SK-N-SH treated with all-trans-retinoic acid at 6 μM for 48 hours (cell line): ENCODE results near the gene POLG2.
A peak's percentile ranks its signal among the peaks of the same experiment; 100 is the strongest.

Source experiments
- ATAC-seq: fragments of 200-7000 bp; cut with Tn5 transposase; 3 replicates; pipeline ENCODE4 v1.9.1; 2020; ENCODE audit warnings: mild to moderate bottlenecking, moderate library complexity
- ARNTL ChIP-seq: fragments of 450-650 bp; formaldehyde crosslinking; IDR thresholded peaks from 2 replicates; pipeline ENCODE4 v1.5.0; 2020; ENCODE audit warnings: low read depth, mild to moderate bottlenecking, moderate library complexity, borderline replicate concordance
- BACH2 ChIP-seq: fragments of 250-450 bp; sonication (Bioruptor Pico); IDR thresholded peaks from 2 replicates; pipeline ENCODE4 v1.9.0; 2021; ENCODE audit warnings: mild to moderate bottlenecking, borderline replicate concordance
- CREB5 ChIP-seq: fragments of 250-450 bp; sonication (Bioruptor Pico); IDR thresholded peaks from 2 replicates; pipeline ENCODE4 v1.5.1; 2020; ENCODE audit warnings: low read depth, mild to moderate bottlenecking, moderate library complexity
- CSDC2 ChIP-seq: fragments of 250-450 bp; sonication (Bioruptor Pico); IDR thresholded peaks from 2 replicates; pipeline ENCODE4 v1.5.0; 2020; ENCODE audit warnings: mild to moderate bottlenecking, moderate library complexity
- CSRNP3 ChIP-seq: fragments of 250-450 bp; sonication (Bioruptor Pico); IDR thresholded peaks from 2 replicates; pipeline ENCODE4 v1.5.1; 2021; ENCODE audit warnings: mild to moderate bottlenecking, moderate library complexity
- ESRRG ChIP-seq: fragments of 250-450 bp; sonication (Bioruptor Pico); IDR thresholded peaks from 2 replicates; pipeline ENCODE4 v1.6.1; 2021; ENCODE audit warnings: mild to moderate bottlenecking
- GLIS3 ChIP-seq: fragments of 250-450 bp; sonication (Bioruptor Pico); IDR thresholded peaks from 2 replicates; pipeline ENCODE4 v1.5.0; 2020; ENCODE audit warnings: mild to moderate bottlenecking, moderate library complexity
- ISL1 ChIP-seq: fragments of 250-450 bp; sonication (Bioruptor Pico); IDR thresholded peaks from 2 replicates; pipeline ENCODE4 v2.1.2; 2022; ENCODE audit warnings: mild to moderate bottlenecking, moderate library complexity
- PATZ1 ChIP-seq: fragments of 250-450 bp; sonication (Bioruptor Pico); IDR thresholded peaks from 2 replicates; pipeline ENCODE4 v1.8.0; 2020; ENCODE audit warnings: mild to moderate bottlenecking, moderate library complexity, borderline replicate concordance
- PPARA ChIP-seq: fragments of 250-450 bp; sonication (Bioruptor Pico); IDR thresholded peaks from 2 replicates; pipeline ENCODE4 v1.5.0; 2020; ENCODE audit warnings: mild to moderate bottlenecking, borderline replicate concordance
- RARB ChIP-seq: fragments of 250-450 bp; sonication (Bioruptor Pico); IDR thresholded peaks from 2 replicates; pipeline ENCODE4 v1.8.0; 2021; ENCODE audit warnings: mild to moderate bottlenecking, moderate library complexity
- SNAI2 ChIP-seq: fragments of 250-450 bp; sonication (Bioruptor Pico); IDR thresholded peaks from 2 replicates; pipeline ENCODE4 v1.5.0; 2020; ENCODE audit warnings: mild to moderate bottlenecking, moderate library complexity
- TCF4 ChIP-seq: fragments of 250-450 bp; sonication (Bioruptor Pico); IDR thresholded peaks from 2 replicates; pipeline ENCODE4 v1.8.0; 2021; ENCODE audit warnings: mild to moderate bottlenecking, moderate library complexity, borderline replicate concordance
- TOX ChIP-seq: fragments of 250-450 bp; sonication (Bioruptor Pico); IDR thresholded peaks from 2 replicates; pipeline ENCODE4 v1.8.0; 2021; ENCODE audit warnings: mild to moderate bottlenecking, moderate library complexity, borderline replicate concordance
- ZC3H10 ChIP-seq: fragments of 250-450 bp; sonication (Bioruptor Pico); IDR thresholded peaks from 2 replicates; pipeline ENCODE4 v1.5.1; 2021; ENCODE audit warnings: mild to moderate bottlenecking, moderate library complexity
- ZFP3 ChIP-seq: fragments of 250-450 bp; sonication (Bioruptor Pico); IDR thresholded peaks from 2 replicates; pipeline ENCODE4 v1.5.0; 2020; ENCODE audit warnings: mild to moderate bottlenecking, moderate library complexity
- TF ChIP-seq, protein P1 (sequence below): fragments of 250-450 bp; sonication (Bioruptor Pico); IDR thresholded peaks from 2 replicates; pipeline ENCODE4 v1.5.0; 2020; ENCODE audit warnings: mild to moderate bottlenecking, moderate library complexity

Gene POLG2

DNA sequence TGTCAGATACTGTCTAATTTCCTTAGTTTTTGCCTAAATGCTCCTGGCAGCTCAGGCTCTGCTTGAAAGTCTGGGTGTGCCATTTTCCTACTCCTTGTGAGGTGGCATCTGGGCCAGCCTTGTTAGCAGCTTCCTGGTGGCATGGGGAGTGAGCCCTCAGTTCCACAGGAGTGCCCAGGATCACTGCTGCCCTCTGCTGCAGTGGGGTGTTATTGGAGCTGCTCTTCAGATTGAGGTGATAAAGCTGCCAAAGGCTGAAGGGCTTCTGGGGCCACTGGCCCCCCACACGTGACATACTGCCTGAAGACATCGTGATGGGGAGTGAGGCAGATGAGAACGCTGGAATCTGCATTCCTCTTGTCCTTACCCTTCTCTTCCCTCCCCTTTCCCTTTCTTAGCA, 37.3 kb upstream of the POLG2 start:
- TF ChIP-seq TOX (CRISPR knock-in tag): no peak
- TF ChIP-seq ZC3H10: no peak
- TF ChIP-seq, protein P1, sequence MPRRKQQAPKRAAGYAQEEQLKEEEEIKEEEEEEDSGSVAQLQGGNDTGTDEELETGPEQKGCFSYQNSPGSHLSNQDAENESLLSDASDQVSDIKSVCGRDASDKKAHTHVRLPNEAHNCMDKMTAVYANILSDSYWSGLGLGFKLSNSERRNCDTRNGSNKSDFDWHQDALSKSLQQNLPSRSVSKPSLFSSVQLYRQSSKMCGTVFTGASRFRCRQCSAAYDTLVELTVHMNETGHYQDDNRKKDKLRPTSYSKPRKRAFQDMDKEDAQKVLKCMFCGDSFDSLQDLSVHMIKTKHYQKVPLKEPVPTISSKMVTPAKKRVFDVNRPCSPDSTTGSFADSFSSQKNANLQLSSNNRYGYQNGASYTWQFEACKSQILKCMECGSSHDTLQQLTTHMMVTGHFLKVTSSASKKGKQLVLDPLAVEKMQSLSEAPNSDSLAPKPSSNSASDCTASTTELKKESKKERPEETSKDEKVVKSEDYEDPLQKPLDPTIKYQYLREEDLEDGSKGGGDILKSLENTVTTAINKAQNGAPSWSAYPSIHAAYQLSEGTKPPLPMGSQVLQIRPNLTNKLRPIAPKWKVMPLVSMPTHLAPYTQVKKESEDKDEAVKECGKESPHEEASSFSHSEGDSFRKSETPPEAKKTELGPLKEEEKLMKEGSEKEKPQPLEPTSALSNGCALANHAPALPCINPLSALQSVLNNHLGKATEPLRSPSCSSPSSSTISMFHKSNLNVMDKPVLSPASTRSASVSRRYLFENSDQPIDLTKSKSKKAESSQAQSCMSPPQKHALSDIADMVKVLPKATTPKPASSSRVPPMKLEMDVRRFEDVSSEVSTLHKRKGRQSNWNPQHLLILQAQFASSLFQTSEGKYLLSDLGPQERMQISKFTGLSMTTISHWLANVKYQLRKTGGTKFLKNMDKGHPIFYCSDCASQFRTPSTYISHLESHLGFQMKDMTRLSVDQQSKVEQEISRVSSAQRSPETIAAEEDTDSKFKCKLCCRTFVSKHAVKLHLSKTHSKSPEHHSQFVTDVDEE (CRISPR knock-in tag): no peak
- no peak for TF ChIP-seq PPARA (CRISPR knock-in tag)
- TF ChIP-seq TCF4 (CRISPR knock-in tag): no peak
- TF ChIP-seq, all 23 proteins: peak for 0
- peak; percentile 24 for ATAC-seq

GRCh38 chr17:64533784-64534183, 36.9 kb upstream of the POLG2 start:
- TF ChIP-seq ESRRG (no peak), SNAI2 (CRISPR knock-in tag) (no peak), ISL1 (CRISPR knock-in tag) (no peak), BACH2 (CRISPR knock-in tag) (no peak), CSDC2 (CRISPR knock-in tag) (no peak), TCF4 (CRISPR knock-in tag) (no peak), GLIS3 (no peak), CREB5 (no peak), ZC3H10 (no peak), ARNTL (CRISPR knock-in tag) (no peak), PATZ1 (CRISPR knock-in tag) (no peak)
- TF ChIP-seq, protein P1 (CRISPR knock-in tag): no peak
- no peak; the same call in 2 of the 3 replicates for ATAC-seq

DNA sequence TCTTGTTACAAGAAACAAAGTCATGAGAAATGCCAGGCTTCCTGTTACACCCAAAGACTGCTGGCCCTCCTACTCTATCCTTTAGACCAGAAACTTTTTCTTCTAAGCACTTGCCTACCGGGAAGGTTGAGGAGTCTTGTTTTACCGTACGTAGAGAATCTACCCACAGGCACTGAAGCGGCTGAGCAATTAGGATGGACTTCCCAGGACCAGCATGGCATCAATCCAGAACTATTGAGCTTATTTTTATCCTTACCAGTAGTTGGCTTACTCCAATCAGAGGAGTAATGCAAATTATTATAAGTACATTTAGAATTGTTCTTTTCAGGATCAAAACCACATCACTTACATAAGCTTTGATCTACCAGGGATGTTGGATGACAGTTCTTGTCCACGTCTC, 35.6 kb upstream of the POLG2 start:
- no peak; the same call in 2 of the 3 replicates for ATAC-seq
- TF ChIP-seq, protein P1 (CRISPR knock-in tag): no peak
- TF ChIP-seq CREB5 (no peak), PATZ1 (CRISPR knock-in tag) (no peak), ZC3H10 (no peak), CSRNP3 (CRISPR knock-in tag) (no peak), BACH2 (CRISPR knock-in tag) (no peak), ZFP3 (no peak), RARB (CRISPR knock-in tag) (no peak), SNAI2 (CRISPR knock-in tag) (no peak), TCF4 (CRISPR knock-in tag) (no peak), ARNTL (CRISPR knock-in tag) (no peak), ESRRG (no peak)
